ENCODE data around the gene CRY1. TPM values are rescaled to one million over a fixed set of nuclear protein-coding genes. Genes with fewer than 3 reads are reported as not detected.

The CRY1 gene
- total and polyA plus RNA-seq, 5 experiments from 2014 or later = 26.1 to 37.9 (median 30.7) TPM

DNA sequence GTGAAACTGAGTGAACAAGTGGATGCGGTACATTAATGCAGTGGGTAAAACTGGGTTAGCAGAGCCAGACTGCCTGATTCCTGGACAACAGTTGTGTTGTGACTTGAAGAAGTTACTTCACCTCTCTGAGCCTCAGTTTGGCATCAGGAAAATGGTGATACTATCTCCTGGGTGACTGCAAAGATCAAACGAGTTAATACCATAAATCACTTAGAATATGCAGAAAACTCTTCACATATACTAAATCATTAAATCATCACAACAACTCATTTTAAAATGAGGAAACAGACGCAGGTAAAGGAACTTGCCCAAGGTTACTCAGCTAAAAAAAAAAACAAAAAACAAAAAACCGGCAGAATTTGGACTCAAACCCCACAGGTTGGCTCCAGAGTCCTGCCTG, 107.2 kb downstream of the CRY1 start:
- Mint-ChIP-seq H3K9me3 (peaks cover 0 to 11% (median 0%) of the 10 kb centered on the region in 9 donors), H3K27ac (peak overlapping the region in 8 of 10 donors; percentile 68 to 95 (median 92)), H3K27me3 (no peaks in the 10 kb centered on the region), H3K4me1 (peaks cover 35 to 49% (median 47%) of the 10 kb centered on the region in 4 donors), H3K36me3 (peaks cover 5 to 8% (median 5%) of the 10 kb centered on the region in 3 donors), H3K4me3 (peak overlapping the region; percentile 93 to 98 (median 96))
- POLR2A ChIA-PET = interaction anchor here (1.5 to 2.9 kb wide), 4 partner anchors 10 to 107 kb away, joined by 5 to 26 read pairs (median 6); partner anchors contain the start of genes CRY1 and TMEM263
- DNase-seq (no peak), ATAC-seq (no peak)

DNA sequence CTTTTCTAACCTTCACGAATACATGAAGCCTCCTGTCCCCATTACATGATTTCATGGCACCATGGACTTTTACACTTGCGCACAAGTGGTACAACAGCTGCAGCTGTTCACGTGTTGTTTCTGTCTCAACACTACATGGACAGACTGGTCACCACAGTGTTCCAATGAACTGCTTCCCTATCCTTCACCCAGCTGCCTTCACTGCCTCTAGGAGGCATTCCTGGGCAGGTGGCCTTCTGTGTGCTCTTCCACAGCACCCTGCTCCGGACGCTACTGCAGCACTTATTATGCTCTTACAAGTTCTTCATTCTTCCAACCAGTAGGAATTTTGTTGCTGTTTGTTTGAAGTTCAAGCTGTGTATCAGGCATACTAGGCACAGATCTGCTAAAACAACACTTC, 107.9 kb downstream of the CRY1 start:
- peaks cover 0 to 11% (median 0%) of the 10 kb centered on the region in 9 donors for H3K9me3 Mint-ChIP-seq
- H3K4me1 Mint-ChIP-seq = peaks cover 37 to 52% (median 48%) of the 10 kb centered on the region in 4 donors
- POLR2A ChIA-PET = interaction anchor here (0.9 to 1.5 kb wide), 2 partner anchors 9 to 30 kb away, joined by 4 to 6 read pairs; partner anchors contain the start of gene TMEM263
- ATAC-seq (no peak), DNase-seq (no peak)
- H3K27ac Mint-ChIP-seq = peak overlapping the region in 6 of 10 donors; percentile 5 to 95 (median 60)
- peak overlapping the region in 6 of 10 donors; percentile 12 to 98 (median 95) for H3K4me3 Mint-ChIP-seq
- H3K36me3 Mint-ChIP-seq = peaks cover 5 to 8% (median 5%) of the 10 kb centered on the region in 3 donors
- H3K27me3 Mint-ChIP-seq = no peaks in the 10 kb centered on the region

DNA sequence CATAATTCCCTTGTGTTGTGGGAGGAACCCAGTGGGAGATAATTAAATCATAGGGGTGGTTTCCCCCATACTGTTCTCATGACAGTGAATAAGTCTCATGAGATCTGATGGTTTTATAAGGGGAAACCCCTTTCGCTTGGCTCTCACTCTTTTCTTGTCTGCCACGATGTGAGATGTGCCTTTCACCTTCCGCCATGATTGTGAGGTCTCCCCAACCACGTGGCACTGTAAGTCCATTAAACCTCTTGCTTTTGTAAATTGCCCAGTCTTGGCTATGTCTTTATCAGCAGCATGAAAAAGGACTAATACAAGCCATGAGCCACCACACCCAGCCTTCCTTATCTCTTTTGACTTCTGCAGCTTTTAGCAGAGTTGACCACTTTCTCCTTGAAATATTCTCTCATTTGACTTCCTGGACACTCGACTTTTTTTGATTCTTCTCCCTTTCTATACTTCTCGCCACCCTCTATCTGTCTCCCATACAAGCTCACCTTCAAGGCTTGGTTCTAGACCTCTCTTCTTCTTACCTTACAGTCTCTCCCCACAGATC, 108.7 kb downstream of the CRY1 start:
- H3K36me3 Mint-ChIP-seq = peaks cover 5 to 8% (median 5%) of the 10 kb centered on the region in 3 donors
- peak overlapping the region in 7 of 10 donors; percentile 0 to 81 (median 29) for H3K27ac Mint-ChIP-seq
- ATAC-seq (no peak), DNase-seq (no peak)
- POLR2A ChIA-PET = interaction anchor here (0.9 to 2.7 kb wide), 3 partner anchors 8 to 29 kb away, joined by 4 to 13 read pairs (median 6); partner anchors contain the start of gene TMEM263
- H3K4me1 Mint-ChIP-seq = peaks cover 37 to 52% (median 48%) of the 10 kb centered on the region in 4 donors
- peaks cover 0 to 11% (median 0%) of the 10 kb centered on the region in 9 donors for H3K9me3 Mint-ChIP-seq
- H3K27me3 Mint-ChIP-seq = no peaks in the 10 kb centered on the region
- H3K4me3 Mint-ChIP-seq = peak overlapping the region in 5 of 10 donors; percentile 5 to 53 (median 23)

DNA sequence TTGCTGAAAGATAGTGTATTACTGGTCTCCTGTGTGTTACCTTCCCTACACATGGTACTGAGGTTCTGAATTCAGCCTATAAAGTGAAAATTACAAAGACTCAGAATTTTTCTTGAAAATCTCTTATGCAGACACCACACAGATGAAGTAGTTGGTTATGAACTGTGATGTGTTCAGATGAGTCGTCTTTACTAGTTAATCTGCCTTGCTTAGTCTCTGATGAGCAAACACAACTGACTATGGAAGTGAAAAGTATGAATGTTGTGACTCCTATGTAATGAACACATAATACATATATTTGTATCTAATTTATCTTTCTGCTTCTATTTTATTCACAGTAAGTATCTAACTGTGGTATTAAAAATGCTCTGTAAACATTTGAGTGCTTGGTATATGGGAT, 111.1 kb downstream of the CRY1 start:
- H3K27me3 Mint-ChIP-seq = no peaks in the 10 kb centered on the region
- DNase-seq (no peak), ATAC-seq (no peak)
- H3K4me1 Mint-ChIP-seq = peaks cover 35 to 43% (median 41%) of the 10 kb centered on the region in 4 donors
- H3K4me3 Mint-ChIP-seq = no peak overlapping the region
- peak overlapping the region in 4 of 10 donors; percentile 36 to 75 (median 60) for H3K27ac Mint-ChIP-seq
- peaks cover 5 to 20% (median 5%) of the 10 kb centered on the region in 3 donors for H3K36me3 Mint-ChIP-seq
- H3K9me3 Mint-ChIP-seq = peaks cover 0 to 11% (median 0%) of the 10 kb centered on the region in 9 donors
- POLR2A ChIA-PET = interaction anchor here (2.7 kb wide), 1 partner anchor 26 kb away, joined by 13 read pairs; the partner anchor contains the start of gene TMEM263

DNA sequence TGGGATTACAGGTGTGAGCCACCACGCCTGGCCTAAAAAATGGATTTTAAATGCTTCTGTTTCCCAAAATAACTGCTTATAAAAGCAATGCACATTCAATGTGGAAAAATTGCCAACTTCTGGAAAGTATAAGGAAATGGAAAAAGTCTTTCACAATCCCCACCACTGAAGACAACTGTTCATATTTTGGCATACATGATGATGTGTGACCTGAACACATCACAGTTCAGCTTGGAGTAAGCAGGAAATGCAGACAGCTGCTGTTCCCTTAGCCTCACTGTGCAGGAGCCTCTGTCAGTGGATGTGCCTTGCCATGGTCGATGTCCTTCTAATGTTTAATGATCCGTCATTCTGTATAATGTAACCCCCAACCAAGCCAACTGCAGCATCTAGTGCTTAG, 111.6 kb downstream of the CRY1 start:
- Mint-ChIP-seq H3K4me3 (no peak overlapping the region), H3K27ac (peak overlapping the region in 4 of 10 donors; percentile 36 to 75 (median 60)), H3K4me1 (peaks cover 35 to 41% (median 38%) of the 10 kb centered on the region in 4 donors), H3K27me3 (no peaks in the 10 kb centered on the region), H3K36me3 (peaks cover 5 to 20% (median 5%) of the 10 kb centered on the region in 3 donors), H3K9me3 (peaks cover 0 to 11% (median 0%) of the 10 kb centered on the region in 9 donors)
- ATAC-seq (no peak), DNase-seq (no peak)
- POLR2A ChIA-PET = interaction anchor here (2.7 kb wide), 1 partner anchor 26 kb away, joined by 13 read pairs; the partner anchor contains the start of gene TMEM263

DNA sequence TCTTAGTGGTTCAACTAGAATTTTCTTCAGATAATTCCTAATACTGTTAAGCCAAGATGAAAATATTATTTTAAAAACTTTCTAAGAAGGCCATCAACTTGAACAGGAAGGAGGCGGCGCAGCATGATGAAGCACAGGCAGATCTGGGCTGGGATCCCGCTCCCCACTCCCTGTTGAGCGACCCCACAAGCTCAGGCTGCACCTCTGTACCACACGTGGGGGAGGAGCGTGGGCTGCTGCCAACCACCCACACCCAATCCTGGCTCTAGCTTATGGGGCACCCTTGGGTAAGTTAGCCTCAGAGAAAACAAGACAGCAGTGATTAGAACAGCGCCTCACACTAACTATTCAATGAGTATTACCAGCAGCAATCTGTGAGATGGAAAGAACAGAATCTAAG, 112.4 kb downstream of the CRY1 start:
- POLR2A ChIA-PET = no interaction called here
- no peak for ATAC-seq
- H3K9me3 Mint-ChIP-seq = peaks cover 0 to 11% (median 0%) of the 10 kb centered on the region in 9 donors
- peaks cover 30 to 35% (median 32%) of the 10 kb centered on the region in 4 donors for H3K4me1 Mint-ChIP-seq
- H3K4me3 Mint-ChIP-seq = no peak overlapping the region
- no peaks in the 10 kb centered on the region for H3K27me3 Mint-ChIP-seq
- H3K36me3 Mint-ChIP-seq = peaks cover 5 to 22% (median 5%) of the 10 kb centered on the region in 3 donors
- DNase-seq = no peak
- peak overlapping the region in 3 of 10 donors; percentile 31 to 62 (median 51) for H3K27ac Mint-ChIP-seq

DNA sequence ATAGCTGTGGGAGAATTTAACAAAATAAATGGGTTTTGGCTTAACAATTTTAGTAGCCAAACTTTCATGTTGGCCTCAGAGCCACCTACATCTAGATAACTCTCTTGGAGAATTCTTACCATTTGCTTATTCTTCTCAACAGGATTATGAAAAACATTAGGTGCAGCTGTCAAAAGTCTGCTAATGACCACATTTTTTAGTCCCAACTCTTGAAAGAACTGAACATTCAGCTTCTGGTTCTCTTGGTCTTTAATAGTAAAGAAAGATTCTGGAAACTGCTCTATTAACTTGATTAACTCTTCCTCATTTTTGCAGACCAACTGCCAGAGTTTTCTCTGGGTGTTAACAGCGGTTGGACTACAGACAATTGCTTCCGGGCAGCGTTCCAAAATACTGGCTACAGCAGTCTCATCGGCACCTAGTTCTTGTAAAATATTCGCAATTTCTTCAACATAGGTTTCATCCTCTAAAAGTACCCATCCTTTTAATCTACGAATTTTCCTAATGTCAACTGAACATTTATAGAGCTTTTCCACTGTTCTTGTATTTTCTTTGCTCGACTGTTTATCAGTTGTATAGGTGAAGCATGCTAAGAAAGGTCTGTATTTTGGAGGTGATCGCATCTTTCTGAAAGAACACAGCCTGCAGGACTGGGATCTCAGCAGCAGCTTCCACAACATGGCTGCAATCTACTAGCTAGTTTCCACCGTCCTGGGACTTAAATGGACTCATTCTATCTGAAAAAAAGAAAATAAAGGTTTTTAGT, 115.1 kb downstream of the CRY1 start:
- no peak for DNase-seq
- Mint-ChIP-seq H3K9me3 (no peaks in the 10 kb centered on the region), H3K36me3 (peaks cover 0 to 34% (median 0%) of the 10 kb centered on the region in 3 donors), H3K27ac (peak overlapping the region in 5 of 10 donors; percentile 36 to 67 (median 56)), H3K4me1 (peaks cover 10 to 23% (median 18%) of the 10 kb centered on the region in 4 donors), H3K27me3 (no peaks in the 10 kb centered on the region), H3K4me3 (no peak overlapping the region)
- POLR2A ChIA-PET = no interaction called here
- no peak for ATAC-seq

DNA sequence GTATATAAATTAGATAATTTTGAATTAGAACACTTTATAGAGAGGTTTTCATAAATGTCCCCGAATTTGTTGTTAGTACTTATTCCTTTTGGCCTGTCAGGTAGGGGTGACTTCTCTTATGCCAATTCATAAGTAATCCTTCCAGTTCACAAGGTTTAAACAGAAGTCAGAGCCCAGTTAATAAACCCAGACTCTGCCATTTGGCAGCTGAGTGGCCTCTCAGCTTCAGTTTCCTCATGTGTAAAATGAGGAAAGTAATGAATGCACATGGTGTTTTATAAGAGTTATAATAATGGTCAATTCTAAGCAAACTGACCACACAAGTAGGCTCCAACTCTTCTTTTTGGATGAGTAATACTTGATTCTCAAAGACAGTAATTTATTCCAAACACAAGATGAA, 116.7 kb downstream of the CRY1 start:
- DNase-seq (no peak), ATAC-seq (no peak)
- no peak overlapping the region for H3K4me3 Mint-ChIP-seq
- peak overlapping the region in 2 of 10 donors; percentile 20 to 33 for H3K27ac Mint-ChIP-seq
- POLR2A ChIA-PET = interaction anchor here (0.6 to 1.8 kb wide), 2 partner anchors 9 to 17 kb away, joined by 3 to 6 read pairs; no protein-coding TSS in a partner anchor
- H3K27me3 Mint-ChIP-seq = no peaks in the 10 kb centered on the region
- H3K4me1 Mint-ChIP-seq = peaks cover 7 to 21% (median 17%) of the 10 kb centered on the region in 4 donors
- no peaks in the 10 kb centered on the region for H3K9me3 Mint-ChIP-seq
- H3K36me3 Mint-ChIP-seq = peaks cover 0 to 42% (median 4%) of the 10 kb centered on the region in 3 donors

DNA sequence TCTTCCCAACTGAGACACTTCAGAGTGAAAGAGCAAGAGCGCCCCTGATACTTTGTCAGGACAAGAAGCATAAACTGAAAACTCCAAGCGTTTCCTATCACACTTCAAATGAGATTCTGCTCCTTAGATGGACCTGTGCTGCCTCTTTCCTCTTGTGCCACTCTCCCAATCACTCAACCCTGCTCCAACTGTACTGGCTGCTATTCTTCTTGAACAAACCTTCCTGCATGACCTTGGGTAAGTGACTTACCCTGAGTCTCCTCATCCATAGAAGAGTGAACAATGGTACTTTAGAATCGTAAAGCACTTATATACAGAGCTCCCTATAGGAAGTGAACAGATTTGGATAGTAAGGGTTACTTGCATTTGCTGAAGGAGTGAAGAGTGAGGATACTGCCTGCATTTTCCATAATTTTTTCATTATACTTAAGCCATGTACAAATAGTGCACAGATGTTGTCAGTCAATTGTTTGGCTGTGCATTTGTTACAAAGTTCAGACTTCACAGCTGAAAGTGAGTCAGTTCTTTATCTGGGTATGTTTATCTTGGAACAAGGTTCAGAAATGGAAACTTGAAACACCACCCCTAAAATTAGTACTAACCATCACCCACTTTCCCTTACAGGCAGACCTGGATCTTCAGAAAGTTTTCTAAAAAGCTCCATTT, 117.2 kb downstream of the CRY1 start:
- no peaks in the 10 kb centered on the region for H3K27me3 Mint-ChIP-seq
- ATAC-seq (no peak), DNase-seq (no peak)
- no peak overlapping the region for H3K4me3 Mint-ChIP-seq
- H3K27ac Mint-ChIP-seq = peak overlapping the region in 7 of 10 donors; percentile 17 to 61 (median 40)
- no peaks in the 10 kb centered on the region for H3K9me3 Mint-ChIP-seq
- peaks cover 0 to 48% (median 9%) of the 10 kb centered on the region in 3 donors for H3K36me3 Mint-ChIP-seq
- POLR2A ChIA-PET = interaction anchor here (1.8 kb wide), 1 partner anchor 9 kb away, joined by 6 read pairs; no protein-coding TSS in a partner anchor
- peaks cover 10 to 25% (median 19%) of the 10 kb centered on the region in 4 donors for H3K4me1 Mint-ChIP-seq

DNA sequence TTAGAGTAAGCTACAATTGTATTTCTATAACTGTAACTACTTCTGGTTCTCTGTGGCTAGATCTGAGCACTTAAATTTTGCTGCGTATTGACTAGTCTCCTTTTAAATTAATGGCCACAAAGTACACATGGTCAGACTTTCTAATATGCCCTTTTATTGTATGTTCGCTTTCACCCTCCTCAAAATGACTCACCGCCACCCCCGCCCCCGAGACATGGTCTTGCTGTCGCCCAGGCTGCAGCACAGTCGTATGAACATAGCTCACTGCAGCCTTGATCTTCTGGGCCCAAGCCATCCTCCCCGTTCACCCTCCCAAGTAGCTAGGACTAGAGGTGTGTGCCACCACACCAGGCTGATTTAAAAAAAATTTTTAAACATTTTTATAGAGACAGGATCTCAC, 118.3 kb downstream of the CRY1 start:
- DNase-seq = no peak
- Mint-ChIP-seq H3K4me1 (peaks cover 14 to 25% (median 20%) of the 10 kb centered on the region in 4 donors), H3K36me3 (peaks cover 0 to 54% (median 12%) of the 10 kb centered on the region in 3 donors), H3K9me3 (no peaks in the 10 kb centered on the region), H3K4me3 (no peak overlapping the region), H3K27me3 (no peaks in the 10 kb centered on the region), H3K27ac (peak overlapping the region in 5 of 10 donors; percentile 20 to 63 (median 21))
- POLR2A ChIA-PET = no interaction called here
- ATAC-seq = no peak

DNA sequence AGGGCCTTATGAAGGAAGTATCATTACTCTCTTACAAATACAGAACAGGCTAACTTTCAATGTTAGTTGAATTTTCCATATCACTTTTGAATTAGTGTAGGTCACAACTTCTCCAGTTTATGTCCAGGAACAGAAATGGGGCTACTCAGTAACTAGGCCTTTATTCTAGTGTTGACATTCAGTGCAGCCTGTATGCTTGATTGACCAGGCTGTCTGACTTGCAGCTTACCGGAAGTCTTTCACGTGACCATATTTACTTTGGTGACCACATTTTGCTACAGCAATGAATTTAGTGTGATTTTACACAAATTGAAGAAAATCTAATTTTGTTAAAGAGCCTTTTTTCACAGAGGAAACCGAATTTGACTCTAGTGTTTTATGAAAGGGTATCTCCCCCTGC, 118.8 kb downstream of the CRY1 start:
- Mint-ChIP-seq H3K36me3 (peaks cover 0 to 58% (median 12%) of the 10 kb centered on the region in 3 donors), H3K27ac (peak overlapping the region in 7 of 10 donors; percentile 12 to 63 (median 25))
- POLR2A ChIA-PET = no interaction called here

DNA sequence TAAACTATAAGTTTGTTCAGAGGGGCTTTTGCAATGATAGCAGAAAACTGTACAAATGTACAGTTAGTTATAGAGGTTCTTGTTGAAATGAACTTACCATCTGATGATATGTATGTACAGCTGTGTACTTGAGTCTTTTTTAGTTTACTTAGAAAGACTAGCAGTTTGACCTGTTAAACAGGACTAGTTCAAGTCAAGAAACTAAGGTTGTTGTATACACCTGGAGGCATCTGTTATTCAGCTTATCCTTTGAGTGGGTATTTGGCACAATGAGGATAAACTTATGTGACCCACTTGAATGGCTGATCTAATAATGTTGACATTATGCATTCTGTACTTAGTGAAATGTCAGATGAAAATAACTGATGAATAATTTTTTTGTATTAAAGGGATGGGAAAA, 119.8 kb downstream of the CRY1 start:
- no peak for ATAC-seq
- no peak overlapping the region for H3K4me3 Mint-ChIP-seq
- H3K9me3 Mint-ChIP-seq = no peaks in the 10 kb centered on the region
- no peak for DNase-seq
- H3K27ac Mint-ChIP-seq = peak overlapping the region in 5 of 10 donors; percentile 24 to 53 (median 39)
- POLR2A ChIA-PET = no interaction called here
- H3K4me1 Mint-ChIP-seq = peaks cover 14 to 25% (median 19%) of the 10 kb centered on the region in 4 donors
- no peaks in the 10 kb centered on the region for H3K27me3 Mint-ChIP-seq
- peaks cover 0 to 61% (median 15%) of the 10 kb centered on the region in 3 donors for H3K36me3 Mint-ChIP-seq

More for the DNA sequence above, 118.8 kb downstream of the CRY1 start:
- no peaks in the 10 kb centered on the region for H3K9me3 Mint-ChIP-seq
- H3K4me3 Mint-ChIP-seq = no peak overlapping the region
- H3K4me1 Mint-ChIP-seq = peaks cover 14 to 25% (median 20%) of the 10 kb centered on the region in 4 donors
- ATAC-seq (no peak), DNase-seq (no peak)
- H3K27me3 Mint-ChIP-seq = no peaks in the 10 kb centered on the region

Data from naive thymus-derived CD8-positive, alpha-beta T cell (primary cell).